ENCODE results near the gene CD8B2. TPM values are rescaled to one million over a fixed set of nuclear protein-coding genes. Genes with fewer than 3 reads are reported as not detected.
"Not testable (repeated sequence)": the region's sequence is repeated elsewhere in the genome, so short reads cannot be mapped to it uniquely, and the experiment has no call there.

The CD8B2 gene
- total RNA-seq, 1 experiment from 2014 or later: not detected

DNA sequence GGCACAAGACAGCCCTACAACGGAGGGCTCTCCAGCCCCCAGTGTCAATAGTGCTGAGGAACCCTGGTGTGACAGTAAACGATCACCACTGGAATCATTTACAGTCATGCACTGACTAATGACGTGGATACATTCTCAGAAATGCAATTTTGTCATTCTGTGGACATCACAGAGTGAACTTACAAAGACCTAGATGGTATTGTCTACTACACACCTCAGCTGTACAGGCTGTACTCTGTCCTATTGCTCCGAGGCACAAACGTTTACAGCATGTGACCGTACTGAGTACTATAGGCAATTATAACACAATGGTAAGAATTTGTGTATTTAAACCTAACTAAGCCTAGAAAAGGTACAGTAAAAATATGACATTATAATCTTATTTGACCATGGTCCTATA lies 67.2 kb downstream of the CD8B2 start:
- no peak for DNase-seq (ENCODE audit: low read depth, low spot score)
- H3K36me3 ChIP-seq (ENCODE audit: control insufficient read depth, insufficient read depth, low read length): no peaks in the 10 kb centered on the region
- no peak for ATAC-seq
- BruUV-seq (replicated peaks): no TSS peak
- no peaks in the 10 kb centered on the region for H3K27me3 ChIP-seq (ENCODE audit: control insufficient read depth, insufficient read depth, low read length)
- in situ Hi-C loops (cut with HindIII; ENCODE audit: low pct_unique_long_range_greater_than_20kb, low sequenced_read_pairs) (no loop called here), intact Hi-C loops (cut with micrococcal nuclease; ENCODE audit: unreplicated experiment) (no loop called here)
- no peak for TF ChIP-seq TCF7L2 (IDR thresholded peaks at IDR 0.05; ENCODE audit: low read depth, low read length)
- no peak for TF ChIP-seq REST (IDR thresholded peaks at IDR 0.05; ENCODE audit: insufficient read depth in 1 of 2, low read depth in 2 of 2, low read length in 1 of 2)
- TF ChIP-seq CTCF (IDR thresholded peaks at IDR 0.05): no peak
- no peak for TF ChIP-seq POLR2AphosphoS5 (IDR thresholded peaks at IDR 0.05; ENCODE audit: low read depth, low read length)
- TF ChIP-seq SIN3A (IDR thresholded peaks at IDR 0.05; ENCODE audit: borderline replicate concordance, insufficient read depth, low read depth, low read length): no peak
- H3K9me3 ChIP-seq (ENCODE audit: control insufficient read depth, insufficient read depth, low read depth, low read length): no peaks in the 10 kb centered on the region
- H3K4me1 ChIP-seq (ENCODE audit: control insufficient read depth, insufficient read depth, low read length): no peaks in the 10 kb centered on the region
- H3K4me3 ChIP-seq (ENCODE audit: low read depth in 2 of 2, low read length in 2 of 2): no peak overlapping the region
- POLR2A ChIA-PET: no interaction called here
- no peak overlapping the region for H3K27ac ChIP-seq (ENCODE audit: low read length)
- CTCF ChIA-PET: no interaction called here

- BruUV-seq (replicated peaks): no TSS peak
- no peak overlapping the region for H3K4me3 ChIP-seq (ENCODE audit: low read depth in 2 of 2, low read length in 2 of 2)
- ChIA-PET POLR2A (no interaction called here), CTCF (no interaction called here)
- intact Hi-C loops (cut with micrococcal nuclease; ENCODE audit: unreplicated experiment): no loop called here
- H3K36me3 ChIP-seq (ENCODE audit: control insufficient read depth, insufficient read depth, low read length): no peaks in the 10 kb centered on the region
- H3K4me1 ChIP-seq (ENCODE audit: control insufficient read depth, insufficient read depth, low read length): no peaks in the 10 kb centered on the region
- H3K27ac ChIP-seq (ENCODE audit: low read length): no peak overlapping the region
- DNase-seq (ENCODE audit: low read depth, low spot score) (no peak), ATAC-seq (no peak)
- no peaks in the 10 kb centered on the region for H3K9me3 ChIP-seq (ENCODE audit: control insufficient read depth, insufficient read depth, low read depth, low read length)
- no peak for TF ChIP-seq SIN3A (IDR thresholded peaks at IDR 0.05; ENCODE audit: borderline replicate concordance, insufficient read depth, low read depth, low read length)
- TF ChIP-seq POLR2AphosphoS5 (IDR thresholded peaks at IDR 0.05; ENCODE audit: low read depth, low read length): no peak
- no peak for TF ChIP-seq TCF7L2 (IDR thresholded peaks at IDR 0.05; ENCODE audit: low read depth, low read length)
- no peak for TF ChIP-seq CTCF (IDR thresholded peaks at IDR 0.05)
- no peak for TF ChIP-seq REST (IDR thresholded peaks at IDR 0.05; ENCODE audit: insufficient read depth in 1 of 2, low read depth in 2 of 2, low read length in 1 of 2)
- H3K27me3 ChIP-seq (ENCODE audit: control insufficient read depth, insufficient read depth, low read length): no peaks in the 10 kb centered on the region
- in situ Hi-C loops (cut with HindIII; ENCODE audit: low pct_unique_long_range_greater_than_20kb, low sequenced_read_pairs): no loop called here
Measured at GRCh38 chr2:106555053-106555452, 67.9 kb downstream of the CD8B2 start.

GRCh38 chr2:106559786-106560185 lies 72.6 kb downstream of the CD8B2 start:
- ATAC-seq; POLR2A ChIA-PET; H3K27ac ChIP-seq (ENCODE audit: low read length); H3K27me3 ChIP-seq (ENCODE audit: control insufficient read depth, insufficient read depth, low read length); intact Hi-C loops (cut with micrococcal nuclease; ENCODE audit: unreplicated experiment); H3K4me1 ChIP-seq (ENCODE audit: control insufficient read depth, insufficient read depth, low read length); H3K36me3 ChIP-seq (ENCODE audit: control insufficient read depth, insufficient read depth, low read length); DNase-seq (ENCODE audit: low read depth, low spot score); CTCF ChIA-PET; H3K9me3 ChIP-seq (ENCODE audit: control insufficient read depth, insufficient read depth, low read depth, low read length); BruUV-seq (replicated peaks); H3K4me3 ChIP-seq (ENCODE audit: low read depth in 2 of 2, low read length in 2 of 2); in situ Hi-C loops (cut with HindIII; ENCODE audit: low pct_unique_long_range_greater_than_20kb, low sequenced_read_pairs): not testable (repeated sequence)

All from Panc1 (cell line).